HT-29 (cell line): ENCODE results near the gene ABHD8. TPM values are rescaled to one million over a fixed set of nuclear protein-coding genes. Genes with fewer than 3 reads are reported as not detected.

ENCODE experiments used
- DNase-seq: peaks from one replicate; pipeline ENCODE4 v3.0.0-alpha.2; 2015; ENCODE audit warnings: low spot score
- total RNA-seq: library from RNA; depleted of rRNA; stranded (reverse); fragments of >200 nt; shearing (Covaris generic); gene quantifications from 2 replicates; pipeline ENCODE4 v1.2.3, GENCODE V29; 2014; rRNA removed

Gene ABHD8
- total RNA-seq, 1 experiment from 2014 or later = 5.3 TPM

GRCh38 chr19:17242431-17243208 is 60.6 kb downstream of the ABHD8 start:
- no peak for DNase-seq

Other genes with a start within 250 kb of the ABHD8 start
- 9.1 and 11.7 TPM in 2 replicates for gene HAUS8, start 228.0 kb downstream of the ABHD8 start, total RNA-seq
- gene MYO9B, start 227.6 kb downstream of the ABHD8 start, total RNA-seq = 63.4 and 67.9 TPM in 2 replicates
- gene USE1, start 88.1 kb downstream of the ABHD8 start, total RNA-seq = 27.6 and 29.1 TPM in 2 replicates
- 2.6 and 8.7 TPM in 2 replicates for gene OCEL1, start 77.2 kb downstream of the ABHD8 start, total RNA-seq
- gene NR2F6, start 57.5 kb downstream of the ABHD8 start, total RNA-seq = 265 and 297 TPM in 2 replicates
- 0.08 TPM in 1 of 2 replicates, not detected in the other for gene USHBP1, start 38.7 kb downstream of the ABHD8 start, total RNA-seq
- gene BABAM1, start 36.0 kb downstream of the ABHD8 start, total RNA-seq = 79.8 and 98.6 TPM in 2 replicates
- 0.08 and 1.4 TPM in 2 replicates for gene ANKLE1, start 21.5 kb downstream of the ABHD8 start, total RNA-seq
- 94.6 and 106 TPM in 2 replicates for gene MRPL34, start 2.4 kb upstream of the ABHD8 start, total RNA-seq
- gene DDA1, start 6.1 kb upstream of the ABHD8 start, total RNA-seq = 24.6 and 32.4 TPM in 2 replicates
- 2.2 and 2.4 TPM in 2 replicates for gene ANO8, start 31.4 kb upstream of the ABHD8 start, total RNA-seq
- 40.0 and 64.4 TPM in 2 replicates for gene GTPBP3, start 34.1 kb upstream of the ABHD8 start, total RNA-seq
- not detected in 2 replicates for gene PLVAP, start 73.9 kb upstream of the ABHD8 start, total RNA-seq
- 0.81 and 1.6 TPM in 2 replicates for gene CCDC194, start 90.8 kb upstream of the ABHD8 start, total RNA-seq
- gene BST2, start 102.2 kb upstream of the ABHD8 start, total RNA-seq = 134 and 172 TPM in 2 replicates
- 59.0 and 77.0 TPM in 2 replicates for gene MVB12A, start 116.6 kb upstream of the ABHD8 start, total RNA-seq
- gene TMEM221, start 145.2 kb upstream of the ABHD8 start, total RNA-seq = not detected in 2 replicates
- not detected in 2 replicates for gene NXNL1, start 157.5 kb upstream of the ABHD8 start, total RNA-seq
- gene SLC27A1, start 167.1 kb upstream of the ABHD8 start, total RNA-seq = 2.6 and 3.1 TPM in 2 replicates
- gene PGLS, start 208.2 kb upstream of the ABHD8 start, total RNA-seq = 75.7 and 90.9 TPM in 2 replicates